ENCODE measurements around the gene ABHD16A.

The ABHD16A gene

DNA sequence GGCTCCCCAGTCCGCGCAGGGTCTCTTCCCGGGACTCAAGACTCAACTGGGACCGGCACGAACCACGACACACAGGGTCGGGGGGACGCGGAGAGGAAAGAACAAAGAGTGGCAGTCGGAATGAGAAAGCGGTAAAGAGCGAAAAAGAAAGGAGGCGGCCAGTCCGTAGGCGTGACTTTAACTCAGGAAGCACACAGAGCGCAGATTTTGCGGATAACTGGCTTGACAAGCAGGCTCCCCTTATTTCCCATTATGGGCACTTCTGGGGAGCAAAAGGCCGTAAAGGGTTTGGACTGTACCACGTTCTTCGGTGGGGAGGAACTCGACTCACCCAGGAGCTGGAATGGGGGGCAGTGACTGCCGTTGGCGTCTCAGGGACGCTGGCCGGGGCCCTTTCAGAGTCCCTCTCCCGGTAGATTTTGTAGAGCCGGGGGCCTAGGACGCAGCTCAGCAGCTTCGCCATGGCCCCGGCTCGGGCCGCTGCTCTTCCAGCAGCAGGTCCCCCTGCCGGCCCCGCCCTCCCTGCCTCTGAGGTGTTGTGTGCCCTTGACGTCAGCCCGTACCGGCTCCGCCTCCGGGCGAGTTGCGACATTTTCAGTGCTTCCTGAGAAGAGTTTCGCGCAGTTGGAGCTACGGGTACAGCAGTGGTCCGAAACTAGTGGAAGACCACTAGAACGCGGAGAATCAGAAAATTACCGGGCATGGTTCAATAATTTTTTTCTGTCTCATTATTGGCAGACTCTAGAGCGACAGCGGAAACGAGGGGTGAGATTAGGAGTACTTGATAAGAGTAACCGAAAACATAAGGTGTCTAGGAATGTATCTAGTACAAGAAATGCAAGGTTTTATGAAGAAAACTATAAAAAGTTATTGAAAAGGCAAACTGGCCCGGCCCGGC is at the start of gene ABHD16A:
Gene ABHD16A (minus strand): TSS at position 506 of the 898 bp plus-strand sequence. CDS start 43 bp downstream, at position 463.
- peak; percentile 98 for DNase-seq

DNA sequence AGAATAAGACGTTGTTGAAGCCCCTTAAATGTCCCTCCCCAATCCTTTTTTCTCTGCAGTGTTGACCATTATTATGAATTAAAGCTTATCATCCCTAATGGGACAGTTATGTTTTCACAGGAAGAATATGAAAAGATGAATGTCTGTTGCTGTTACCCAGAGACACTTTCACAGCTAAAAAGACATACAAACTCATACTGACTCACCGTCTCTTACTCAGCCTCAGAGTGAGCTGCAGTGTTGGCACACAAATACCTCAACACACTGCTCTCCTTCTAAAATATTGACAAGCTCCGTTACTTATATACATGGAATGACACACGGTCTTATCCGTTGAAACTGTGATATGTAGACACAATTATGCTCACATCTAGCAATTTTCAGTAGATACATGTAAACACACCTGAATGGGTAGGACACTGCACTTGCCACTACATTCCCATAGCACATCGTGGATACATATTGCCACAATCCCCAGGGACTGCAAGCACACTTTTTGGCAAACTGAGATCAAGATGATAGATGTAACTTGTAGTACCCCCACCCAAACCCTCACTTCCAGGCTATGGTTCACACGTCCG is 49.7 kb upstream of the ABHD16A start:
- peak; percentile 55 for DNase-seq

DNA sequence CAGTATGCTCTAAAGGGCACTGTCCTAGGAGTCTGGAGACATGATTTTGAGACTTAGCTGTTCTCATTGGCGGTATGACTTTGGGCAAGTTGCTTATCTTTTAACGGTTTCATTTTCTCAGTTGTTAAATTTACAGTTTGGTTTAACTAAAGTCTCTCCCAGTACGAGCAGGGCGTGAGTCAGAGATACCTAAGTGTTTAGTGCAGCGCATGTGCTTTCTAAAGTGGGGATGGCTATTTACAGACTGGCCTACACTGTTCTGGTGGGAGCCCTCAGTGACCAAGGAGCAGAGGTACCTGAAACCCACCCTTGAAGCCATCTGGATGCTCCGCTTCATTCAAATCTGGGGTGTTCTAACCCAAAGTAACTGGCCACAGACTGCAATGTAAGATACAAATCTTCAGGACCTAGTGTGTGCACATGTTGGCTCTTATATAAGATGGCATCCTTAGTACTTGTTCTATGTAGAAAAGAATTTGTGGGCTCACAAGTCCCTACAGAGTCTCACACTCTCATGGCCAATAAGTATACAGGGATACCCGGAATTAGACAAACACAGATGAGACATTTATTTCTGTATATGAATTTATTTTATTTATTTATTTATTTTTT is 47.4 kb upstream of the ABHD16A start:
- peak; percentile 39 for DNase-seq

DNA sequence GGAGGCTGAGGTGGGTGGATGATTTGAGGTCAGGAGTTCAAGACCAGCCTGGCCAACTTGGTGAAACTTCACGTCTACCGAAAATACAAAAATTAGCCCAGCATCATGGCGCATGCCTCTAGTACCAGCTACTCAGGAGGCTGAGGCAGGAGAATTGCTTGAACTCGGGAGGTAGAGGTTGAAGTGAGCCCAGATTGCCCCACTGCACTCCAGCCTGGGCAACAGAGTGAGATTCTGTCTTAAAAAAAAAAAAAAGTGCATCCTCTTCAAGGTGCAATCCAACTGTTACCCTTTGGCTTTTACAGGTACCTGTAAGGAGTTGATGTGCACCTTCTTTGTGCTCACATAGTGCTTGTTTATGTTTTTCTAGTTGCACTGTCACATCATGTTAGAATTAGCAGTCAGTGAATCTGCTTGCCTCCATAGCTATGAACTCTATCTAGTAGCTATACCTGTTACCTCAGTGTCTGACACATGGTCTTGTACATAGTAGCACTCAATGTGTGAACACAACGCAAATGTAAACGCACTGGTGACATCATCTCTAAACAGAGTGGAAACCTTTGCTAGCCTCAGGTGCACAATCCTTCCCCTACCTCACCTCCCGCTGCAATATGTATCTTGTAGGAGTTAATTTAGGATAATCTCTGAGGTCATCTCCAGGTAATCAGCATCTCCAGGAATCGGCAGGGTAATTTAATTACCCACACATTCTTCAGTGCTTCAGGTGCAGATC is 46.3 kb upstream of the ABHD16A start:
- DNase-seq = no peak

DNA sequence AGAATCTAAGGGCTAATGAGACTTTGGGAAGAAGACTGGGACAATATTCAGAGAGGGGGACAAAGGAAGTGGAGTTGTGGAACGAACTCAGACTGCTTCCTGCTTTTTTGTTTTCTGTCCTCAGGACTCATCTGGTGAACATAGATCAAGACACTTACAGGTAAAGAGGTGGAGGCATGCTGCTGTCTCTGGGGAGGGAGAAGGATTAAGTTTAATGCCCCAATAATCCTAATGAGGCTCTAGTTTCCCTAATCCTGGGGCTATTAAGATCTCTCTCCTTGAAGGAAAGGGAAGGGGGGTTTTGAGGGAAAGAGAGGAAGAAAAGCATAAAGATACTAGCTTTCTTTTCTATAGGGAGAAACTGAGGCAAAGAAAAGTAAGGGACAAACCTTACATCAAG is 41.3 kb upstream of the ABHD16A start:
- no peak for DNase-seq

DNA sequence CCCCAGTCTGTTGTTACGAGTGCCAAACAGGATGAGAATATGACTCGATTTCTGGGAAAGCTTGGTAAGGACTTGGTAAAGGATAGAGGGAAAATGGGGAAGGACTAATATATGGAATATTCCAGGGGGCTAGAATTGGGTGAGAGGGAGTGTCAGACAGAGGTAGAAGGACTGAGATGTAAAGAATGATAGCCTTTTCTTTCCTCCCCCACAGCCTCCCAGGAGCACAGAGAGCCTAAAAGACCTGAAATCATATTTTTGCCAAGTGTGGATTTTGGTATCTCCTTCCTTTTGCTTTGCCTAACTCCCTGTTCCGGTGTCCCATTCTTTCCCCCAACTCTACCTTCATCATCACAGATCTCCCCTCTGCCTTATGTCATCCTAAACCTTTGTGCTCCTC is 39.8 kb upstream of the ABHD16A start:
- no peak for DNase-seq

DNA sequence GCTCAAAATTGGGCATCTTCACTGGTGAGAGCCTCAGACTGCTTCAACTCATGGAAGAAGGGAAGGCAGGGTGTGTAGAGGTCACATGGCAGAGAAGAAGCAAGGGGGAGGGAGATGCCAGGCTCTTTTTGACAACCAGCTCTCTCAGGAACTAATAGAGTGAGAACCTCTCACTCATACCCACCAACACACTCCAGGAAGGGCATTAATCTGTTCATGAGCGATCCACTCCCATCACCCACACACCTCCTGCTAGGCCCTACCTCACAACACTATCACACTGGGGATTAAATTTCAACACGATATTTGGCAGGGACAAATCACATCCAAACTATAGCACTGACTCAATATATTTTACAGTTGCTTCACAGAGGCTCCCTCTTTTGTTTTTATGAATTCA is 38.7 kb upstream of the ABHD16A start:
- DNase-seq = no peak

DNA sequence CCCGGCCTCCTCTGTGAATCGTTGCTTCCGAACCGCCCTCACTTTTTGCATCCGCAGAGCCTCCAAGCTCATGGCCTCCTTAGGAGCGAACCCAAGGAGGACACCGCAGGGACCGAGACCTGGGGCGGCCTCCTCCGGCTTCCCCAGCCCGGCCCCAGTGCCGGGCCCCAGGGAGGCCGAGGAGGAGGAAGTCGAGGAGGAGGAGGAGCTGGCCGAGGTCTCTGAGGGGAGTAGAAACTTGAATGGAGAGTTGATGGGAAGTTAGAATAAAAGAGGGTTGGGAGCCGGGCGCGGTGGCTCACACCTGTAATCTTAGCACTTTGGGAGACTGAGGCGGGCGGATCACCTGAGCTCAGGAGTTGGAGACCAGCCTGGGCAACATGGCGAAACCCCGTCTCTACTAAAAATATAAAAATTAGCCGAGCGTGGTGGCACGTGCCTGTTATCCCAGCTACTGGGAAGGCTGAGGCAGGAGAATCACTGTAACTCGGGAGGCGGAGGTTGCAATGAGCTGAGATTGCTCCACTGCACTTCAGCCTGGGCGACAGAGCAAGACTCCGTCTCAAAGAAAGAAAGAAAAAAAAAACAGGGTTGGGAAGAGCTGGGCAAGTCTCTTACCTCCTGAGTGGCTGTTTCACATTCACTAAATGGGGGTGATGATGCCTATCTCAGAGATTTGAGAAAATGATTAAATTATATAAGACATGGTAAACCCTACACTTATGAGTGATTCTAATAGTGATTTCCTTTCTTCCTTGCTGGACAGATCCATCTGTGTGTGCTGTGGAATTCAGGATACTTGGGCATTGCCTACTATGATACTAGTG is 37.5 kb upstream of the ABHD16A start:
- DNase-seq = no peak

DNA sequence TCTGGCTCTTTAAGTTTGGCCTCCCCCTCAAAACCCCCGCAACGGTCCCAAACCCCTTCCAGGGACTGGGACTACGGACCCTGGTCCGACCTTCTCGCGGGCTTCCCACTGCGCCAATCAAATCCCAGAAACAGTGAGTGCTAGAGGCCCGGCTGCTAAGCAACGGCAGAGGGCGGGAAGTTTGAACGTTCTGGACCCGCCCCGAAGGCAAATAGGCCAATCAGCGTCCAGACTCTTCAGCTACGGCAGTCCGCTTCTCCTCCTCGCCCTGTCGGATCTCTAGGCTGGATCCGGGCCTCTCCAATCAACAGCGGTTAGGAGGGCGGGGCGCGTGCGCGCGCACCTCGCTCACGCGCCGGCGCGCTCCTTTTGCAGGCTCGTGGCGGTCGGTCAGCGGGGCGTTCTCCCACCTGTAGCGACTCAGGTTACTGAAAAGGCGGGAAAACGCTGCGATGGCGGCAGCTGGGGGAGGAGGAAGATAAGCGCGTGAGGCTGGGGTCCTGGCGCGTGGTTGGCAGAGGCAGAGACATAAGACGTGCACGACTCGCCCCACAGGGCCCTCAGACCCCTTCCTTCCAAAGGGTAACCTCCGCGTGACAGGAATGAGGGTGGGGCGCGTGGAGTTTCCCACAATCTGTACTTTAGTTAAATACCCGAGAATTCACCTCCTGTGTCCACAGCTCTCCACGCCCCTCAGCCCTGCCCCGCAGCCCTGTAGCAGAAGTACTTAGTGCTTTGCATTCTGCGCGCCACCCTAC is 36.7 kb upstream of the ABHD16A start, which contains the start of gene MSH5:
Gene MSH5 (plus strand): TSS at position 367 of the 758 bp plus-strand sequence. CDS start 462 bp downstream, outside the sequence.
- peak; percentile 99 for DNase-seq

DNA sequence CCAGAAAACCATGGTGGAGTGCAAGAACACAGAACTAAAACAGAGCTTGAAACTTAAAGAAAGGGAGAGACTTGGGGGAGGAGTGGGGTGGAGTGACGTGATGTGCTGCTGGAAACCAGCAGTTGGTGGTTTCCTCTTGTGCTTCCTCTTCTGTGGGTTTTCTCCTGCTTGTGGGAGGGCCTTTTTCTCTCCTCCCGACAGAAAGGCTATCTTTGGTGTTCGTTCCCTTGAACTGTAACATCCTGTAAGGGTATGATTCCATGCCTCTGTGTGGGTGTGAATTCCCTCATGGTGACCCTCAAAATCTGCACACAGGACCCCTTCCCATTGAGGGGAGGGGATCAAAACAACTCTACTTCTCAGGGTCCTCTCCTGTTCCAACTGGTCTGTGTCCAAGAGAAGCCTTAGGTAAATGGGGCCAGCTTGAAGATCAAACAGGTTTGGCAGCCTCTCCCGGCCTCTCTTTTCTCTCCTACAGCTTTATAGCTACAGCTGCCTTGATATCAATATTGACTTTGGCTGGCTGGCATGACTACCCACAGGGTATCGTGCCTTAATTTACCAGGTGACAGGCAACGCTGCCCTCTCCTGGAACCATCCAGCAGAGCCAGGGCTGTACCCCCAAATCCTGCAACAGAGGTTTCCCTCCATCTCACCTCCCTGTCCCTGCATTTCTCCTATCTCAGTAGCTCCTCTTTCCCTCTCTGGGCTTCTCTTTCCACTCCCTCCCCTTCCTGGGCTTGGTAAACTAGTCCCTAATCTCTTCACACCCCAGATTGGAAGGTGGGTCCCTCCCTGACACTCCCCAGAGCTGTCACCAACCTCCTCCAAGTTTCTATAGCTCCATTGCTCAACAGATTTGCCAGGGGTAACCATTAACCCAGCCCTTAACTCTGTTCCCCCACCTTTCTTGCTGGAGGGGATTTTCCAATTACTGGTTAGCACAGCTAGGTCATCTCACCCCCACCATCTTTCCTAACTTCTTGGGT is 35.2 kb upstream of the ABHD16A start:
- peak; percentile 87 for DNase-seq

DNA sequence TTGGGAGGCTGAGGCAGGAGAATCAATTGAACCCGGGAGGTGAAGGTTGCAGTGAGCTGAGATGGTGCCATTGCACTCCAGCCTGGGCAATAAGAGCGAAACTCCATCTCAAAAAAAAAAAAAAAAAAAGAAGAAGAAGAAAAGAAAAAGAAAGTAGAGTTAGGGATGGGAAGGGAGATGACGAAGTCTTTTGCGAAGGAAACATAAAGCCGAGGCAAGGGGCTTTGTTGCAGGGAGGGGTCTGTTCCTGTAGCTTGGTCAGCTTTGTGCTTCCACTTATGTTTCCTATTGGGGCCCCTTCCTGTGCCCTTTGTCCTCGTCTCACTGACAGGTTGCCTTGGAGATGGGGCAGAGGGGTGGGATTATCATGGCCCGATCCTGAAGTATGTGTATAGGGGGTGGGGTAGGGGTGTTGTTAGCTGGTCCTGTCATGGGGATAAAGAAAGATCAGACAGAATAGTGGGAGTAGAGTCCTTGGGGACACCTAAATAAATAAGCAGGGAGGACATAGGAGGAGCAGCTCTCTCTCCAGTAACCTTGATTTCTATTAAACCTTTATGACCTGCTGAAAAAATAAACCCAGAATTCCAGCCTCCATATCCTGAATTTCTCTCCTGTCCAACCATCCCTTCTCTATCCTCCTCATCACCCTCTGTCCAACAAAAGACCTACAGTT is 34.3 kb upstream of the ABHD16A start:
- no peak for DNase-seq

DNA sequence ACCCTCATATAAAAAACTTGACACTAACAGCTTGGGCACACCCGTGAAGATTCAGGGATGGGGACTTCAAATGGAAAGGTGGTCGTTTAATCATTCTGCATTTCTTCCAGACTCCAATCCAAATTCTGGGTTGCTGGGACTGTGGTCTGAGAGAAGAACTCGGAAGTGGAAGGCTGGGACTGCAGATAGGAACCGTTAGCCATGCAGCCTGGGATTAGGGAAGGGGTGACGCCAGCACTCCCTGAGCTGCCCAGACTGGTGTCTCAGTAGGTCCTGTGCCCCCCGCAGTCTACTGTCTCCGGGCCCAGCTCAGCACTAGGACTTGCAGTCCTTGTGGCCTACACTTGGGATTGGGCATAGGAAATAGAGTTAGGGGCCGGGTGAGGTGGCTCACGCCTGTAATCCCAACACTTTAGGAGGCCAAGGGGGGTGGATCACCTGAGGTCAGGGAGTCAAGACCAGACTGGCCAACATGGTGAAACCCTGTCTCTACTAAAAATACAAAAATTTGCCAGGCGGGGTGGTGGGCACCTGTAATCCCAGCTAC is 33.7 kb upstream of the ABHD16A start:
- no peak for DNase-seq

DNA sequence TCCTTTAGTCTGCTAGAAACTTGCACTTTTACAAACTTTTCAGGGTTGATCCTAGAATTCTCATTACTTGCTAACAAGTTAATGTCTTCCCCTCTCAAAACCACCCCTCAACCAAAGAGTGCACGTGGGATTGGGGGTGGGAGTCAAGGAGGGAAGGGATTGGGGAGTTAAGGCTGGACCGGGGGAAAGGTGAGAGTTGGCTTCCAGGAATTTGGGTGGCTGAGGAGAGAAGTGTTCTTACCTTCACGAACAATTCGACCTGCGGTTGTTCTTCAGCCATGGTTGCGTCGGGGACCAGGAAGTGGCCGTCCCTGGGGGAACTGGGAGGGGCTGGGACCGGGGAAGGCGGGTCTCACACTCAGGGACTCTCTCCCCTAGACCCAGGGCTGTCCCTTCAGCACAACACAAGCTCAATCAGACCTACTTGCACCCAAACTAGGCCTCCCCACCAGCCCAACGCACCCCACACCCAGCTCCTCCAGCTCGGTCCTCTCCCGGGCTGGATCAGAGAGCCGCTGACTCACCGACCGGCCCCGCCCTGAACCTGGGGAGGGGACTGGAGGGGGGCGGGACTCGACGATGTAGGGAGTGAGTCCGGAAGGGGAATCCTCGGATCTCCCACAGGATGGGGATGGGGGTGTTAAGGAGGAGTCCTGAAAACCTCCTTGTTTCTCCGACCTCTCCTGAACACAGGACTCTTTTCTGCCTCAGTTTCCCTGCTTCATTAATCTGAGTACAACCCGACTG is 33.1 kb upstream of the ABHD16A start, which contains the start of gene CLIC1:
Gene CLIC1 (minus strand): TSS at position 510 of the 747 bp plus-strand sequence. CDS start 230 bp downstream, at position 280.
- peak; percentile 89 for DNase-seq

DNA sequence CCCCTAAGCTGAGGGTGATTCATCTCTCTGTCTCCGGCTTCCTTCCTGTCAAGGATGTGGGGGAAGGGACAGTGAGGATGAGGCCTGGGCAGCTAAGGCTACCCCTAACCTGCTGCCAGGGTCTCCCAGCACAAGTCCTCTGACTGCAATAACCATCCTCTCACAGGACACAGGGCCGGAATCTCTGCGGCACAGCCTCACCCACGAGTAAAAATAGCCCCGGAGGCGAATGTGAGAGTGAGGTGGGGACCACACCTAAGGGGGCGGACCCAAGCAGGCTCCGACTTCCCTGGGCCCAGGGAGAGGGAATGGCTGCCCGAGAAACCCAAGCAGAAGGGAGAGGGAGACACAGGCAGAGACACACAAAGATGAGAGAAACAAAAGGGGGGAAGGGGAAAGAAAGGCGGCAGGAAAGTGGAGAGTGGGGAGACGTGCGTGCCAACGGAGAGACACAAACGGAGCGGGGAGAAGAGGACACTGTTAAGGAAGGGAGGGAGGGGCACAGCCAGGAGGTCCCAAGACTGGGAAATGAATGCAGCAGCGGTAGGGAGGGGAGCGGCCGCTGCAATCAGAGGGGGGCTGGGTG is 31.8 kb upstream of the ABHD16A start:
- DNase-seq = peak; percentile 70

DNA sequence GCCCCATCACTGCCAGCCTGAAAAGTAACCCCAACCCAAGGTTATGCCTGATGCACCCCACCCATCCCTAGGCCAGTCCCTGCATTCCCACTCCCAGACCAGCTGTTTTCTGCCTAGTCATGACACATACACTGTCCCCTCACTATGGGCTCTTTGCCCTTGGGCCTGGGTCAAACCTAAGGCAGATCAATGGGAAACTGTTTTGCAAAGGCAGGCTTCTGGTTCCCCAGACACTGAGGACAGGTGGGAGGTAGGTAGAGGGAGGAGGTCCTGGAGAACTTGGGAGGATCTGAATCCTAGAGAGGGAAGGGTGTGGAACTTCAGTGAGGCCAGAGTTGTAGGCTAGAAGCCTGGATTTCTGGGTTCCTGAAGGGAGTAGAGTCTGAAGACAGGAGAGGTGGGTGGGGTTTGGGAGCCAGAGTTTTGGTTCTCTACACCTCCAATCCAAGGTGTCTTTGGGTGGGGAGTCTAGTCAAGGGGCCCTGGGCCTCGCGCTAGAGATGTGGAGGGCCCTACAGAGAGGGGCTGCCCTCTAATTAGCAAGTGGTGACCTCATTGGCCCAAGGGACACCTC is 31.2 kb upstream of the ABHD16A start:
- DNase-seq = no peak

DNA sequence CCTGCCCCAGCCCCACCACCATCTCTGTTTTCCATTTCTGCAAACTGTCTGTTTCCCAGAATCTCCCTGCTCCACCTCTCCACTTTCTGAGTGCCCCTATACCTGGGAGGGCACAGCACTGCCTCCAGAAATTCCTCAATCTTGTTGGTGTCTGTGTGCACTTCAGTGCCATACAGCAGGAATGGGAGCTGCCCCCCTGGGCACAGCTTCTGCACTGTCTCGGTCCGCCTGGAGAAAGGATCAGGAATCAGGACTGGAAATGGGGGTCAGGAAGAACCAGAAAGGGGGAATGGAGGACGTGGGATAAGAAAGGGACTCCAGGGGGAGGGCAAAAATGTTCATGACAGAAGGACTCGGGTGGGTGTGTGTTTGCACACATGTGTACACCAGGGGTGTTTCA is 30.6 kb upstream of the ABHD16A start:
- DNase-seq = no peak

DNA sequence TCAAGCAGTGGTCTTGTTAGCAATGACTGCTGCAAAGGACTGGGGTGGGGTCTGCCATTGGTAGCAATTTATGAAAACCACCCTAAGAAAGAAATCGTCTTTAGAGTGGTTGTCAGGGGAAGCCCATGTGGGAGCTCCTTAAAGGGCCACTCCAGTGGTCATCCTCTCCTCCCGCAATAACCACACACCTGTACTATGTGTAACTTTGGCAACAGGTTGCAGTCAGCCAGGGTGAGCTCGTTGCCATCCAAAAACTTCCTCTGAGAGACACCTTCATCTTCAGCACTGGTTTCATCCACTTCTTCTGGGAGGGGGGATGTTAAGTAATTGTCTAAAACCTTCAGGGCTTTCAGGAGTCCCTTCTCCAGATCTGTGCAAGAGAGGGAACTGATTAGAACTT is 28.9 kb upstream of the ABHD16A start:
- no peak for DNase-seq
